Activated CD8-positive, alpha-beta memory T cell treated with anti-CD3 and anti-CD28 coated beads for 24 hours (primary cell): Measurements from ENCODE around the gene ACVR2B.
"Not testable (repeated sequence)": the region's sequence is repeated elsewhere in the genome, so short reads cannot be mapped to it uniquely, and the experiment has no call there.

ENCODE experiments used
- DNase-seq: peaks from one replicate; pipeline ENCODE4 v3.0.0-alpha.2; 2020

Gene ACVR2B

GRCh38 chr3:38453075-38453912 is at the start of gene ACVR2B:
Gene ACVR2B (plus strand): TSS chr3:38453890. CDS start chr3:38454323, 433 bp downstream.
- DNase-seq: peak; percentile 84

GRCh38 chr3:38404286-38404685 is 49.4 kb upstream of the ACVR2B start:
- DNase-seq: no peak

GRCh38 chr3:38411591-38411990 is 42.1 kb upstream of the ACVR2B start:
- DNase-seq: no peak

- DNase-seq: not testable (repeated sequence)
These were observed 32.9 kb upstream of the ACVR2B start for GRCh38 chr3:38420758-38421157.

- no peak for DNase-seq
These were observed 31.9 kb upstream of the ACVR2B start for GRCh38 chr3:38421679-38422336.

GRCh38 chr3:38426798-38427426 is 26.8 kb upstream of the ACVR2B start:
- not testable (repeated sequence) for DNase-seq

- not testable (repeated sequence) for DNase-seq
These were observed 20.6 kb upstream of the ACVR2B start for GRCh38 chr3:38432871-38433658.

- not testable (repeated sequence) for DNase-seq
These were observed 20.0 kb upstream of the ACVR2B start for GRCh38 chr3:38433661-38434060.

GRCh38 chr3:38438436-38439069 is 15.1 kb upstream of the ACVR2B start:
- not testable (repeated sequence) for DNase-seq

- DNase-seq: not testable (repeated sequence)
These were observed 10.5 kb upstream of the ACVR2B start for GRCh38 chr3:38443205-38443604.

GRCh38 chr3:38446085-38446686 is 7.5 kb upstream of the ACVR2B start:
- DNase-seq: no peak

GRCh38 chr3:38446812-38447211 is 6.9 kb upstream of the ACVR2B start:
- no peak for DNase-seq

- DNase-seq: no peak
These were observed 2.8 kb upstream of the ACVR2B start for GRCh38 chr3:38450853-38451252.

GRCh38 chr3:38453913-38454177 is 155 bp downstream of the ACVR2B start:
- no peak for DNase-seq

- peak; percentile 73 for DNase-seq
These were observed 641 bp downstream of the ACVR2B start for GRCh38 chr3:38454178-38454883.

GRCh38 chr3:38454884-38455638 is 1.4 kb downstream of the ACVR2B start:
- DNase-seq: peak; percentile 78

GRCh38 chr3:38455639-38456430 is 2.1 kb downstream of the ACVR2B start:
- DNase-seq: no peak

GRCh38 chr3:38457111-38458003 is 3.7 kb downstream of the ACVR2B start:
- DNase-seq: no peak
